Stomach (tissue), 4 donors: Measurements from ENCODE around the gene PSME1.

Experiments
- CTCF ChIP-seq, 7 experiments: fragments of 450-650 bp in 4 of 7; fragments of 200-600 bp in 3 of 7; sonication (generic) in 3 of 7; IDR thresholded peaks; one replicate each; pipeline ENCODE4 v1.5.1; 2016 to 2019; ENCODE audit warnings: antibody characterized with exemption in 7 of 7, control low read depth in 2 of 7, mild to moderate bottlenecking in 1 of 7
- EP300 ChIP-seq: sonication (generic); formaldehyde crosslinking; IDR thresholded peaks from one replicate; pipeline ENCODE4 v1.6.1; 2017; ENCODE audit warnings: antibody characterized with exemption
- POLR2AphosphoS5 ChIP-seq, 3 donors: sonication (generic); formaldehyde crosslinking; IDR thresholded peaks; one replicate each; pipeline ENCODE4 v1.6.1; 2016; ENCODE audit warnings: antibody characterized with exemption in 3 of 3

GRCh38 chr14:24160499-24160849, 24.5 kb downstream of the PSME1 start:
- TF ChIP-seq EP300, result no peak
- TF ChIP-seq CTCF (IDR thresholded peaks at IDR 0.05), result no peak
- no peak for TF ChIP-seq POLR2AphosphoS5 (IDR thresholded peaks at IDR 0.05)
